ENCODE results near the gene TUBGCP3.

TUBGCP3 gene

DNA sequence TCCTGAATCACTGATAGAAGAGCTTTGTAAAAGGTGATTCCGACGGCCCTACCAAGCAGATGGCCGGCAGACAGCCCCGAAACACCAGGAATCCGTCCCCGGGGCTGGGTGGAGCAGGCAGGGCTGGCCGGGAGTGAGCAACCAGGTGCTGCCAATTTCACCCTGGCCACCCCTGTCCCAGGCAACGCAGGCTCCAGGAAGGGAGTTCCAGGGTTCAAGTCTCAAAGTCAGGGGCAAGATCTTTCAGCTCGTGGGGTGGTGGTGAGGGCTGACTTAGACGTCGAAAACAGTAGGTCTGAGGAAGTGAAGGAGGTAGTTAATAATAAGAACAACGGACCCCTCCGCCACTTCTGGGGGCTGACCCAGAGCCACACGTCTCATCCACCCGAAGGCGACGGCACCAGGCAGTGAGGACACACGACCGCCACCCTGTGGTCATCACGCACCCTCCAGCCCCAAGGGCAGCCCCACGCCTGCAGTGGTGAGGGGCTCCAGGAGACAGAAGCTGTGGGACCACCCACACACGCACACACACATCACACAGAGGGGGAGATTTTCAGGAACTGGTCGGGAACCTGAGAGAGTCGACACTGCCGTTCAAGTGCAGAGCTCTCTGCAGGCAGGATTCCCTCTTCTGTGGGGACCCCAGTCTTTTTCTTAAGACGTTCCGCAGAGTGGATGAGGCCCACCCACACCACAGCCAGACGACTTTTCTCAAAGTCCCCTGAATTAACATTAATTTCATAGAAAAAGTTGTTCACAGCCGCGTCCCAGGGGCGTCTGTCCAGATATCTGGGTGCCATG lies 144.6 kb downstream of the TUBGCP3 start:
- DNase-seq, result peak in 6 of 56 donors; percentile 5 to 38 (median 15)

DNA sequence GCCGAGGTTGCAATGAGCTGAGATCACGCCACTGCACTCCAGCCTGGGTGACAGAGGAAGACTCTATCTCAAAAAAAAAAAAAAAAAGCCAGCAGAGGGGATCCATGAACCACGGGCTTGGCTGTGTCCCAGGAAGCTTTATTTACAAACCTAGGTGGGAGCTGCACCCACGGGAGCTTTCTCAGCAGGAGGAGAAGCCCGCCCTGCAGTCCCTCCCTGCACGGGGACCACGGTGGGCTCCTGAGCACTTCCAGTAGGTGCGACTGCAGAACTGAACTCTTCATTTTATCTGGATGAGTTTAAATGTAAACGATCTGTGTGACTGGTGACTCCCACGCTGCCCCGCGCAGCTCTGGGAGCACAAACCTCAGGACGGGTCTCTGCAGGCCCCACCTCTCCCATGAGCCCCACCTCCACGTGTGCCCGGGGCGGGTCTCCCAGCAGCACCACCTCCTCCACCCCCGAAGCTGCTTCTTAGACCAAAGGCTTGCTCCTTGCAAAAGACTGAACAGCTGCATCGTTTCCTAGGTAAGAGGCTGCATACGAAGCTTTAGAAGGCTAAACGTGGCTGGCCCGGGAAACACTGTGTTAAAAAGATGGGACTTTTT lies 145.4 kb downstream of the TUBGCP3 start:
- DNase-seq, result no peak

DNA sequence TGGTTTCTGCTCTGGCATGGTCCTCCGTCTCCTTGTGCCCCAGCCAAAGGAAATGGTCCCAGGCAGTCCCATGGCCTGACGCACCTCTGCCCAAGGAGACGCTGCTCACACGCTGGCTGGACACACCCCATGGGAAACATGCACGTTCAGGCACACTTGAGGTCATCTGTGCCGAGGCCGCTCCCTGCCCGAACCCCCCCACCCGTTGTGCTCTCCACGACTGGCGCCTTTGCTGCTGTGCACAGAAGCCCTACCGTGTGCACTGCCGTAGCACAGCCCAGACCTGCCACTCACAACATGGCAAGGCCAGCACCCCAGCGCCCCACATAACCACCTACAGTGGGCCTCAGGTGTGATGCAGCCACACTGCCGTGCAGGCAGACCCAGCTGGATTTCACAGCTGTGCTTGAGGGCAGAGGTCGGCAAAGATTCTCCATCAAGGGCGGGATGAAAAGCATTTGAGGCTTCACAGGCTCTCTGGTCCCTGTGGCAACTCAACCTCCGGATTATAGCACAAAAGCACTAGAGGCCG lies 146.1 kb downstream of the TUBGCP3 start:
- no peak for DNase-seq

DNA sequence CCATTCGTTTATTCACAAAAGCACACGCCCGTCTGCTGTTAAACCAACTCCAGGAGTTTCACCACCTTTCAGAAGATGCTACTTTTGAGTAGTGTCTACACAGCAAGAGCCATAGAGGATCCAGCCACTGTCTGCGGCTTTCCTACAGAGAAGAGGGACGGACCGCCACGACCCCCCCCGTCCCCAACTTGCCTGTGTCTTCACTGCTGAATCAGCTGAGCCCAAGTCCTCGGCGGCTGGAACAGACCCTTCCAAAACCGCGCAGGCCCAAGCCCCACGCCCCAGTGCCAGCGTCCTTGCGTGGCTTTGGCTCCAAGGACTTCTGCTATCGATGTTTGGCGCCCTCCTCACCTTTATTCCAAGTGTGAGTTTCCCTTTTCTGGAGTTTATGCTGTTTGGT lies 146.7 kb downstream of the TUBGCP3 start:
- DNase-seq, result no peak

DNA sequence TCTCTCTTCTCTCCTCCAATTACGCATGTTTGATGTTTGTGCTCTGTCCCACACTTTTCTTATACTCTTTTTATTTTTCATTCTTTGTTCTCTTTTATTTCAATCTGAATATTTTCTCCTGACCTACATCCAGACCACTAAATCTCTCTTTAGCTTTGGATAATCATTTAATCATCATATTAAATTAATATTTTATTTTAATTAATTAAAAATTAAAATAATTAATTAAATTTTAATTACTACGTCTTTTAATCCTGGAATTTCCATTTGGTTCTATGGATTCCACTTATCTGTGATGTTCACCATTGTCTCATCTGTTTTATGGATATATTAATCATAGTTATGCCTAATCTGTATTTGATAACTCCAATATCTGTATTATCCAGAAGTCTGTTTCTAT lies 149.4 kb downstream of the TUBGCP3 start:
- DNase-seq, result no peak

DNA sequence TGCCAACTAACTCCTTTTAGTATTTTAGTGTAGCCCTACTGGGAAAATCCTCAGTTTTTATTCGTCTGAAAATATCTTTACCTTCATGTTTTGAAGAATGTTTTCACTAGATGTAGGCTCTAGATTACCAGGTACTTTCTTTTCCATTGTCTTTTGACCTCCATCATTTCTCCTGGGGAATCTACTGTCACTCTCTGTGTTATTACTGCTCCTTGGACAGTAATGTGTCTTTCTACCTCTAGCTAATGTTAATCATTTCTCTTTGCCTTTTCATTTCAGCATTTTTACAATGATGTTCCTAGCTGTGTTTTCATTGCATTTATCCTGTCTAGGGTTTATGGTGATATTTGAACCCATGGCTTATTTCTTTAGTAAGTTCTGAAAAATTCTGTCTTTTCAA lies 149.9 kb downstream of the TUBGCP3 start:
- no peak for DNase-seq

DNA sequence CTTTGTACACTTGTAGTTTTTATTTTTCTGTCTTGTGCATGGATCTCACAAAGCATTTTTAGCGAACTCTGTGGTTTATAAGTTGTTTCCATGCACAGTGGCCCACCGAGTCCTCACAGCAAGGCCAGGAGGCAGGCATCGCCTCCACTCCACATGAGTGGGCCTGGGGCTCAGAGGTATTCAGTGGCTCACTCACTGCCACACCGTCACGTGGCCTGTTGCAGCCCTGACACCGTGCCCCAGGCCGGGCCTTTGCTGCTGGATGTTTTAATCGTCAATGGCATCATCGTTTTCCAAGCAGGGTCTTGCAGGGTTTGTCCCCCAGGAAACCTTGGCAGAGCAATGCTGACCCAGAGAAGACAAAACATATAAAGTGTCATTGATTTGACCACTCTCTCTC lies 152.0 kb downstream of the TUBGCP3 start:
- no peak for DNase-seq
